Upper lobe of left lung (tissue), 6 donors: Measurements from ENCODE around the gene MYBBP1A. TPM values are rescaled to one million over a fixed set of nuclear protein-coding genes. Genes with fewer than 3 reads are reported as not detected.
A peak's percentile ranks its signal among the peaks of the same experiment; 100 is the strongest.

ENCODE experiments used
- ATAC-seq, 2 donors: fragments of 200-7000 bp; cut with Tn5 transposase; one replicate each; pipeline ENCODE4 v1.9.1; 2022; ENCODE audit warnings: mild to moderate bottlenecking in 2 of 2, moderate library complexity in 2 of 2; ENCODE audit not compliant: low FRiP score in 2 of 2
- DNase-seq, 2 donors: peaks; one replicate each; pipeline ENCODE4 v3.0.0-alpha.2; 2019 to 2020
- H3K27ac ChIP-seq, 4 donors: fragments of 200-600 bp; sonication (generic); one replicate each; pipeline ENCODE4 v1.5.1; 2016 to 2019
- H3K27me3 ChIP-seq, 4 donors: fragments of 200-600 bp; sonication (generic); one replicate each; pipeline ENCODE4 v1.5.1; 2017 to 2019
- H3K36me3 ChIP-seq, 4 donors: fragments of 200-600 bp; sonication (generic); one replicate each; pipeline ENCODE4 v1.5.1; 2016 to 2019
- H3K4me1 ChIP-seq, 4 donors: fragments of 200-600 bp; sonication (generic); one replicate each; pipeline ENCODE4 v1.5.1; 2018 to 2019
- H3K4me3 ChIP-seq, 4 donors: fragments of 200-600 bp; sonication (generic); one replicate each; pipeline ENCODE4 v1.5.1; 2017 to 2019; ENCODE audit warnings: mild to moderate bottlenecking in 2 of 4, moderate library complexity in 1 of 4
- H3K9me3 ChIP-seq, 4 donors: fragments of 200-600 bp; sonication (generic); one replicate each; pipeline ENCODE4 v1.5.1; 2018 to 2019
- EP300 ChIP-seq, 4 donors: sonication (generic); formaldehyde crosslinking; IDR thresholded peaks; one replicate each; pipeline ENCODE4 v1.5.1; 2017; ENCODE audit warnings: antibody characterized with exemption in 4 of 4, control low read depth in 2 of 4
- POLR2A ChIP-seq, 4 donors: fragments of 450-650 bp; IDR thresholded peaks; one replicate each; pipeline ENCODE4 v1.5.1; 2016 to 2017; ENCODE audit warnings: antibody characterized with exemption in 4 of 4, mild to moderate bottlenecking in 2 of 4
- POLR2AphosphoS5 ChIP-seq, 2 donors: sonication (generic); formaldehyde crosslinking; IDR thresholded peaks; one replicate each; pipeline ENCODE4 v1.5.1; 2017; ENCODE audit warnings: antibody characterized with exemption in 2 of 2
- WGBS, 2 donors: methylation state at CpG; one replicate each; pipeline ENCODE4 v1.1.5; 2017 to 2018; 5-methylcytosine and 5-hydroxymethylcytosine counted together
- total RNA-seq, 6 donors: library from RNA; depleted of rRNA in 4 of 6; stranded (reverse); fragments of >200 nt in 4 of 6; gene quantifications; one replicate each; pipeline versions ENCODE4 v1.1.0 to v1.2.1, GENCODE V29; 2016 to 2021
- TF ChIP-seq, protein P1 (sequence below), 6 experiments: fragments of 450-650 bp in 4 of 6; fragments of 200-600 bp in 2 of 6; sonication (generic) in 2 of 6; IDR thresholded peaks; one replicate each; pipeline ENCODE4 v1.5.1; 2016 to 2019; ENCODE audit warnings: antibody characterized with exemption in 6 of 6
- donor health status: DM: no; HTN: no; CAD: no; lungs with moderate emphysema.
- donor health status: DM: no; HTN: yes; CAD: no; lungs with severe emphysema.

The MYBBP1A gene
- total RNA-seq, 6 donors from 2014 or later = 45.2 to 151 (median 57.3) TPM

DNA sequence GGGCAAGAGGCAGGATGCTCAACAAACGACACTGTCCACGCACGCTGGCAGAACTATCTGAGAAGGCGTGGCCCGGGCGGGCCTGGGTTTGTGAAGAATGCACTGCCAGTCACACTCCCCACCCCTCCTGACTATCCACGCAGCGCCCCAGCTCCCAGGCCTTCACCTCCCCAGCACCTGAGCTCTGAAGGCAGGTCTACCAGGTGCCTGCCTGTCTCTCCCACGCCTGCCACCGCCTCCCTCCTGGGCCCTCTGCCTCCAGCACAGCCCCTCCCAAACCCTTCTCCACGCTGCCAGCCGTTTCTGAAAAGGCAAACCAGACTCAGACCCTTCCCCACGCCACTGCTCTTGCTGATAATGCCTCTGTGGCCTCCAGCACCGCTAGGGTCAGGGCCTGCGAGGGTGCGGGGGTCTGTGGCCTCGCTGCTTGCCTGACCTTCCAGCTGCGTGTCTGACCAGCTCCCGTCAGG lies 11.6 kb downstream of the MYBBP1A start:
- no peak for ATAC-seq
- peaks cover 21 to 37% (median 32%) of the 10 kb centered on the region in 4 donors for H3K4me1 ChIP-seq
- 69 to 75% methylated on average over 12 to 19 of the region's 19 CpGs for WGBS, 2 donors
- H3K27ac ChIP-seq = no peak overlapping the region
- TF ChIP-seq, protein P1, sequence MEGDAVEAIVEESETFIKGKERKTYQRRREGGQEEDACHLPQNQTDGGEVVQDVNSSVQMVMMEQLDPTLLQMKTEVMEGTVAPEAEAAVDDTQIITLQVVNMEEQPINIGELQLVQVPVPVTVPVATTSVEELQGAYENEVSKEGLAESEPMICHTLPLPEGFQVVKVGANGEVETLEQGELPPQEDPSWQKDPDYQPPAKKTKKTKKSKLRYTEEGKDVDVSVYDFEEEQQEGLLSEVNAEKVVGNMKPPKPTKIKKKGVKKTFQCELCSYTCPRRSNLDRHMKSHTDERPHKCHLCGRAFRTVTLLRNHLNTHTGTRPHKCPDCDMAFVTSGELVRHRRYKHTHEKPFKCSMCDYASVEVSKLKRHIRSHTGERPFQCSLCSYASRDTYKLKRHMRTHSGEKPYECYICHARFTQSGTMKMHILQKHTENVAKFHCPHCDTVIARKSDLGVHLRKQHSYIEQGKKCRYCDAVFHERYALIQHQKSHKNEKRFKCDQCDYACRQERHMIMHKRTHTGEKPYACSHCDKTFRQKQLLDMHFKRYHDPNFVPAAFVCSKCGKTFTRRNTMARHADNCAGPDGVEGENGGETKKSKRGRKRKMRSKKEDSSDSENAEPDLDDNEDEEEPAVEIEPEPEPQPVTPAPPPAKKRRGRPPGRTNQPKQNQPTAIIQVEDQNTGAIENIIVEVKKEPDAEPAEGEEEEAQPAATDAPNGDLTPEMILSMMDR (IDR thresholded peaks at IDR 0.05) = no peak
- TF ChIP-seq POLR2AphosphoS5 (IDR thresholded peaks at IDR 0.05) = no peak
- no peak for TF ChIP-seq POLR2A (IDR thresholded peaks at IDR 0.05)
- no peak for TF ChIP-seq EP300 (IDR thresholded peaks at IDR 0.05)
- no peaks in the 10 kb centered on the region for H3K27me3 ChIP-seq
- peaks cover 11 to 93% (median 75%) of the 10 kb centered on the region in 4 donors for H3K36me3 ChIP-seq
- no peak overlapping the region for H3K4me3 ChIP-seq
- no peaks in the 10 kb centered on the region for H3K9me3 ChIP-seq
- DNase-seq = peak in 1 of 2 donors; percentile 72

GRCh38 chr17:4542726-4543191 lies 12.4 kb downstream of the MYBBP1A start:
- H3K27ac ChIP-seq = peak overlapping the region in 1 of 4 donors; percentile 91
- TF ChIP-seq, protein P1 (IDR thresholded peaks at IDR 0.05) = no peak
- no peak for TF ChIP-seq POLR2AphosphoS5 (IDR thresholded peaks at IDR 0.05)
- TF ChIP-seq POLR2A (IDR thresholded peaks at IDR 0.05) = no peak
- no peak for TF ChIP-seq EP300 (IDR thresholded peaks at IDR 0.05)
- no peaks in the 10 kb centered on the region for H3K9me3 ChIP-seq
- 93 to 100% methylated on average over 5 to 19 of the region's 19 CpGs for WGBS, 2 donors
- peaks cover 26 to 45% (median 40%) of the 10 kb centered on the region in 4 donors for H3K4me1 ChIP-seq
- no peaks in the 10 kb centered on the region for H3K27me3 ChIP-seq
- peaks cover 11 to 93% (median 71%) of the 10 kb centered on the region in 4 donors for H3K36me3 ChIP-seq
- ATAC-seq = no peak
- peak in 1 of 2 donors; percentile 82 for DNase-seq
- no peak overlapping the region for H3K4me3 ChIP-seq

GRCh38 chr17:4542003-4542725 lies 13.0 kb downstream of the MYBBP1A start:
- H3K27ac ChIP-seq = peak overlapping the region; percentile 69 to 91 (median 80)
- no peaks in the 10 kb centered on the region for H3K9me3 ChIP-seq
- peaks cover 11 to 93% (median 67%) of the 10 kb centered on the region in 4 donors for H3K36me3 ChIP-seq
- TF ChIP-seq POLR2AphosphoS5 (IDR thresholded peaks at IDR 0.05) (no peak), EP300 (IDR thresholded peaks at IDR 0.05) (no peak), POLR2A (IDR thresholded peaks at IDR 0.05) (no peak)
- TF ChIP-seq, protein P1 (IDR thresholded peaks at IDR 0.05) = no peak
- 94 to 95% methylated on average over 9 to 12 of the region's 14 CpGs for WGBS, 2 donors
- ATAC-seq = no peak
- H3K4me1 ChIP-seq = peaks cover 32 to 51% (median 46%) of the 10 kb centered on the region in 4 donors
- H3K27me3 ChIP-seq = no peaks in the 10 kb centered on the region
- no peak overlapping the region for H3K4me3 ChIP-seq
- DNase-seq = peak in 1 of 2 donors; percentile 71

- DNase-seq (peak in 1 of 2 donors; percentile 77), ATAC-seq (no peak)
- Histone ChIP-seq H3K4me3 (peak overlapping the region in 1 of 4 donors; percentile 19), H3K4me1 (peaks cover 39 to 58% (median 53%) of the 10 kb centered on the region in 4 donors), H3K27me3 (no peaks in the 10 kb centered on the region), H3K27ac (peak overlapping the region; percentile 69 to 91 (median 80)), H3K9me3 (no peaks in the 10 kb centered on the region), H3K36me3 (peaks cover 11 to 86% (median 61%) of the 10 kb centered on the region in 4 donors)
- TF ChIP-seq POLR2A (IDR thresholded peaks at IDR 0.05) (no peak), EP300 (IDR thresholded peaks at IDR 0.05) (no peak), POLR2AphosphoS5 (IDR thresholded peaks at IDR 0.05) (no peak)
- TF ChIP-seq, protein P1 (IDR thresholded peaks at IDR 0.05) = peak in 1 of 6 experiments; percentile 18
- WGBS, 2 donors = 74 to 88% methylated on average over 12 to 29 of the region's 29 CpGs
Observed at GRCh38 chr17:4541328-4542002, 13.7 kb downstream of the MYBBP1A start.
